K562 (cell line): ENCODE data around the gene GALT. TPM values are rescaled to one million over a fixed set of nuclear protein-coding genes. Genes with fewer than 3 reads are reported as not detected.
A peak's percentile ranks its signal among the peaks of the same experiment; 100 is the strongest.

Source experiments
- ARNT ChIP-seq, 2 experiments: fragments of 450-650 bp; IDR thresholded peaks; 2 replicates each; pipeline ENCODE4 v1.6.1; 2016; ENCODE audit warnings: mild to moderate bottlenecking in 1 of 2
- DIDO1 ChIP-seq: fragments of 450-650 bp; IDR thresholded peaks from 2 replicates; pipeline ENCODE4 v1.6.1; 2016; ENCODE audit warnings: low read depth, missing biosample characterization, missing genetic modification characterization
- ESRRA ChIP-seq: fragments of 450-650 bp; IDR thresholded peaks from 2 replicates; pipeline ENCODE4 v1.6.1; 2014; ENCODE audit warnings: low read depth, mild to moderate bottlenecking, moderate library complexity, borderline replicate concordance
- GABPB2 ChIP-seq: fragments of 250-450 bp; sonication (Bioruptor Pico); conservative IDR thresholded peaks from 2 replicates; pipeline ENCODE4 v1.5.1; 2021; ENCODE audit warnings: mild to moderate bottlenecking
- HDAC8 ChIP-seq: fragments of 450-650 bp; IDR thresholded peaks from 2 replicates; pipeline ENCODE4 v1.6.1; 2016; ENCODE audit warnings: mild to moderate bottlenecking, missing genetic modification characterization, moderate library complexity, missing compliant biosample characterization
- MXI1 ChIP-seq: IDR thresholded peaks from 2 replicates; pipeline ENCODE4 v1.6.1; 2011; ENCODE audit warnings: low read depth, mild to moderate bottlenecking, improper control_type of control experiment, low read length
- PHF8 ChIP-seq: fragments of 200-600 bp; sonication (generic); IDR thresholded peaks from 2 replicates; pipeline ENCODE4 v1.6.1; 2012; ENCODE audit warnings: mixed run types, mild to moderate bottlenecking, inconsistent platforms, low read length, moderate library complexity, borderline replicate concordance
- POLR2H ChIP-seq: IDR thresholded peaks from 2 replicates; pipeline ENCODE4 v1.6.1; 2016; ENCODE audit warnings: missing genetic modification characterization, low read depth, mild to moderate bottlenecking, control low read depth, missing compliant biosample characterization, moderate library complexity
- POLR3A ChIP-seq: IDR thresholded peaks from 2 replicates; pipeline ENCODE4 v1.6.1; 2011; ENCODE audit warnings: borderline replicate concordance, mild to moderate bottlenecking, moderate library complexity; ENCODE audit not compliant: insufficient read length, insufficient read depth; ENCODE audit errors: extremely low read depth
- PTRF ChIP-seq: fragments of 450-650 bp; IDR thresholded peaks from 2 replicates; pipeline ENCODE4 v1.6.1; 2016; ENCODE audit warnings: mild to moderate bottlenecking, missing genetic modification characterization, missing compliant biosample characterization
- RAD51 ChIP-seq: fragments of 450-650 bp; IDR thresholded peaks from 2 replicates; pipeline ENCODE4 v1.7.1; 2016; ENCODE audit warnings: low read depth, mild to moderate bottlenecking, borderline replicate concordance
- ZBTB7A ChIP-seq: IDR thresholded peaks from 2 replicates; pipeline ENCODE4 v1.6.1; 2011; ENCODE audit warnings: low read depth, mild to moderate bottlenecking, low read length, moderate library complexity, borderline replicate concordance; ENCODE audit not compliant: control insufficient read depth
- ZBTB9 ChIP-seq: fragments of 450-650 bp; formaldehyde crosslinking; IDR thresholded peaks from 2 replicates; pipeline ENCODE4 v1.4.0; 2020; ENCODE audit warnings: mild to moderate bottlenecking, moderate library complexity
- ZEB2 ChIP-seq: fragments of 450-650 bp; IDR thresholded peaks from 2 replicates; pipeline ENCODE4 v1.6.1; 2016
- ZFX ChIP-seq: sonication (generic); formaldehyde crosslinking; IDR thresholded peaks from 2 replicates; pipeline ENCODE4 v1.8.0; 2022; ENCODE audit warnings: mild to moderate bottlenecking, missing genetic modification reagents, moderate library complexity
- ZNF12 ChIP-seq: sonication (generic); formaldehyde crosslinking; IDR thresholded peaks from 2 replicates; pipeline ENCODE4 v1.4.0; 2020; ENCODE audit warnings: mild to moderate bottlenecking, missing genetic modification reagents
- ZNF311 ChIP-seq: fragments of 250-450 bp; sonication (Bioruptor Pico); IDR thresholded peaks from 2 replicates; pipeline ENCODE4 v1.4.0; 2020; ENCODE audit warnings: mild to moderate bottlenecking, moderate library complexity
- ZNF77 ChIP-seq: fragments of 250-450 bp; sonication (Bioruptor Pico); IDR thresholded peaks from 2 replicates; pipeline ENCODE4 v1.5.0; 2020
- polyA plus RNA-seq, 8 experiments: library from polyadenylated mRNA; depleted of rRNA in 4 of 8; stranded (reverse) in 5 of 8; unstranded in 3 of 8; fragments of >200 nt; fragmentation: Nextera tagmentation in 2 of 8; fragmentation: Illumina TruSeq in 1 of 8; extraction: Ambion mirVana in 2 of 8; extraction: Trizol in 1 of 8; gene quantifications; 2 replicates each; pipeline versions ENCODE4 v1.2.1 to v1.2.3, GENCODE V29; 2011 to 2014; ENCODE audit warnings: inconsistent platforms in 1 of 8, missing spikeins in 1 of 8
- total RNA-seq, 7 experiments: library from RNA; depleted of rRNA in 6 of 7; stranded (reverse); fragments of >200 nt in 6 of 7; fragmentation: Illumina TruSeq in 2 of 7; extraction: Trizol in 2 of 7; gene quantifications; 2 replicates each; pipeline versions ENCODE4 v1.2.1 to v1.2.3, GENCODE V29; 2011 to 2021; ENCODE audit warnings: low replicate concordance in 1 of 7
- TF ChIP-seq, protein P1 (sequence below), 2 experiments: IDR thresholded peaks; 2 replicates each; pipeline ENCODE4 v1.6.1; 2012; ENCODE audit warnings: improper control_type of control experiment in 2 of 2, low read depth in 2 of 2, low read length in 2 of 2, borderline replicate concordance in 1 of 2
- TF ChIP-seq, protein P2 (sequence below): conservative IDR thresholded peaks from 2 replicates; pipeline ENCODE4 v1.6.1; 2011; ENCODE audit warnings: low read depth, mild to moderate bottlenecking, low read length; ENCODE audit not compliant: control insufficient read depth
- TF ChIP-seq, protein P3 (sequence below): sonication (generic); formaldehyde crosslinking; IDR thresholded peaks from 2 replicates; pipeline ENCODE4 v1.9.0; 2022; ENCODE audit warnings: mild to moderate bottlenecking, missing genetic modification reagents

Gene GALT
- total and polyA plus RNA-seq, 9 of the 15 experiments (the other 6 are each of a cell fraction or from before 2014, with no cell fraction given), result 7.3 to 29.2 (median 15.6) TPM

- no peak for TF ChIP-seq ZNF311 (CRISPR knock-in tag)
- TF ChIP-seq HDAC8 (tag), result no peak
- TF ChIP-seq ZNF12, result no peak
- TF ChIP-seq ZNF77, result no peak
- TF ChIP-seq MXI1, result no peak
- peak; percentile 94 for TF ChIP-seq PHF8
- TF ChIP-seq, protein P1, sequence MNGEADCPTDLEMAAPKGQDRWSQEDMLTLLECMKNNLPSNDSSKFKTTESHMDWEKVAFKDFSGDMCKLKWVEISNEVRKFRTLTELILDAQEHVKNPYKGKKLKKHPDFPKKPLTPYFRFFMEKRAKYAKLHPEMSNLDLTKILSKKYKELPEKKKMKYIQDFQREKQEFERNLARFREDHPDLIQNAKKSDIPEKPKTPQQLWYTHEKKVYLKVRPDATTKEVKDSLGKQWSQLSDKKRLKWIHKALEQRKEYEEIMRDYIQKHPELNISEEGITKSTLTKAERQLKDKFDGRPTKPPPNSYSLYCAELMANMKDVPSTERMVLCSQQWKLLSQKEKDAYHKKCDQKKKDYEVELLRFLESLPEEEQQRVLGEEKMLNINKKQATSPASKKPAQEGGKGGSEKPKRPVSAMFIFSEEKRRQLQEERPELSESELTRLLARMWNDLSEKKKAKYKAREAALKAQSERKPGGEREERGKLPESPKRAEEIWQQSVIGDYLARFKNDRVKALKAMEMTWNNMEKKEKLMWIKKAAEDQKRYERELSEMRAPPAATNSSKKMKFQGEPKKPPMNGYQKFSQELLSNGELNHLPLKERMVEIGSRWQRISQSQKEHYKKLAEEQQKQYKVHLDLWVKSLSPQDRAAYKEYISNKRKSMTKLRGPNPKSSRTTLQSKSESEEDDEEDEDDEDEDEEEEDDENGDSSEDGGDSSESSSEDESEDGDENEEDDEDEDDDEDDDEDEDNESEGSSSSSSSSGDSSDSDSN (IDR thresholded peaks at IDR 0.05; ENCODE audit: borderline replicate concordance in 1 of 2, low read depth in 2 of 2, low read length in 2 of 2), result peak in 1 of 2 experiments; percentile 64; a peak in 1 of 4 replicates
- no peak; the same call in 1 of the 2 replicates for TF ChIP-seq ZBTB9 (CRISPR knock-in tag)
- TF ChIP-seq, protein P2, sequence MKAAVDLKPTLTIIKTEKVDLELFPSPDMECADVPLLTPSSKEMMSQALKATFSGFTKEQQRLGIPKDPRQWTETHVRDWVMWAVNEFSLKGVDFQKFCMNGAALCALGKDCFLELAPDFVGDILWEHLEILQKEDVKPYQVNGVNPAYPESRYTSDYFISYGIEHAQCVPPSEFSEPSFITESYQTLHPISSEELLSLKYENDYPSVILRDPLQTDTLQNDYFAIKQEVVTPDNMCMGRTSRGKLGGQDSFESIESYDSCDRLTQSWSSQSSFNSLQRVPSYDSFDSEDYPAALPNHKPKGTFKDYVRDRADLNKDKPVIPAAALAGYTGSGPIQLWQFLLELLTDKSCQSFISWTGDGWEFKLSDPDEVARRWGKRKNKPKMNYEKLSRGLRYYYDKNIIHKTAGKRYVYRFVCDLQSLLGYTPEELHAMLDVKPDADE, result no peak
- TF ChIP-seq POLR2H, result peak; percentile 72
- 0 out of 2 replicates have a peak, but pooled peaks have one; percentile 8 for TF ChIP-seq ZBTB7A
- peak; percentile 36; the same call in 1 of the 2 replicates for TF ChIP-seq ESRRA
- peak; percentile 94 for TF ChIP-seq ZFX
- TF ChIP-seq, protein P3, sequence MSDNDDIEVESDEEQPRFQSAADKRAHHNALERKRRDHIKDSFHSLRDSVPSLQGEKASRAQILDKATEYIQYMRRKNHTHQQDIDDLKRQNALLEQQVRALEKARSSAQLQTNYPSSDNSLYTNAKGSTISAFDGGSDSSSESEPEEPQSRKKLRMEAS (CRISPR knock-in tag), result peak; percentile 62
- TF ChIP-seq ARNT (IDR thresholded peaks at IDR 0.05), result no peak
- no peak for TF ChIP-seq DIDO1 (tag)
- no peak for TF ChIP-seq POLR3A
- TF ChIP-seq PTRF (tag), result no peak
- TF ChIP-seq ZEB2, result no peak
- TF ChIP-seq RAD51, result no peak
- no peak for TF ChIP-seq GABPB2 (CRISPR knock-in tag)
These were observed 34.4 kb upstream of the GALT start, which contains the start of gene RPP25L (continued) for GRCh38 chr9:34611811-34612787.
